Activated CD8-positive, alpha-beta memory T cell treated with anti-CD3 and anti-CD28 coated beads, Interleukin-2, amount 50 U/mL, for 24 hours (primary cell): ENCODE data around the gene SUGCT.

Experiments used
- DNase-seq: peaks from one replicate; pipeline ENCODE4 v3.0.0-alpha.2; 2020; ENCODE audit errors: extremely low read depth

Gene SUGCT

GRCh38 chr7:40822861-40823260 is 688.1 kb downstream of the SUGCT start:
- DNase-seq, result no peak

- DNase-seq, result no peak
Measured at GRCh38 chr7:40824461-40824860, 689.7 kb downstream of the SUGCT start.

- DNase-seq, result no peak
Measured at GRCh38 chr7:40826411-40827221, 691.8 kb downstream of the SUGCT start.

GRCh38 chr7:40827222-40828085 is 692.6 kb downstream of the SUGCT start:
- DNase-seq, result no peak

- DNase-seq, result no peak
Measured at GRCh38 chr7:40828686-40829600, 694.1 kb downstream of the SUGCT start.

- DNase-seq, result no peak
Measured at GRCh38 chr7:40833191-40833887, 698.5 kb downstream of the SUGCT start.

GRCh38 chr7:40833888-40834234 is 699.1 kb downstream of the SUGCT start:
- no peak for DNase-seq

GRCh38 chr7:40836218-40836617 is 701.4 kb downstream of the SUGCT start:
- no peak for DNase-seq

GRCh38 chr7:40839881-40840280 is 705.1 kb downstream of the SUGCT start:
- DNase-seq, result no peak

GRCh38 chr7:40840990-40841389 is 706.2 kb downstream of the SUGCT start:
- DNase-seq, result no peak

GRCh38 chr7:40842641-40843040 is 707.8 kb downstream of the SUGCT start:
- DNase-seq, result no peak

GRCh38 chr7:40843338-40843985 is 708.7 kb downstream of the SUGCT start:
- DNase-seq, result no peak

- DNase-seq, result no peak
Measured at GRCh38 chr7:40845943-40846342, 711.1 kb downstream of the SUGCT start.

- no peak for DNase-seq
Measured at GRCh38 chr7:40847921-40848320, 713.1 kb downstream of the SUGCT start.

GRCh38 chr7:40848541-40849221 is 713.9 kb downstream of the SUGCT start:
- DNase-seq, result no peak

- no peak for DNase-seq
Measured at GRCh38 chr7:40850017-40850416, 715.2 kb downstream of the SUGCT start.

- DNase-seq, result no peak
Measured at GRCh38 chr7:40851001-40851400, 716.2 kb downstream of the SUGCT start.

GRCh38 chr7:40859076-40859475 is 724.3 kb downstream of the SUGCT start:
- no peak for DNase-seq

GRCh38 chr7:40859965-40860543 is 725.2 kb downstream of the SUGCT start:
- DNase-seq, result no peak
